Activated CD8-positive, alpha-beta T cell treated with anti-CD3 and anti-CD28 coated beads for 36 hours (primary cell): Measurements from ENCODE around the gene GABARAP. TPM values are rescaled to one million over a fixed set of nuclear protein-coding genes. Genes with fewer than 3 reads are reported as not detected.

Experiments
- ATAC-seq: fragments of 200-7000 bp; cut with Tn5 transposase; one replicate; pipeline ENCODE4 v1.10.0; 2021; ENCODE audit warnings: mild to moderate bottlenecking, moderate library complexity
- CTCF ChIA-PET: fragments of 350-600 bp; sonication (Branson Sonifier 250); formaldehyde crosslinking; loops from one replicate; lab custom pipeline; 2021; ENCODE audit warnings: antibody characterized with exemption; lab: Charles Lee
- POLR2A ChIA-PET: fragments of 350-600 bp; sonication (Branson Sonifier 250); formaldehyde crosslinking; loops from one replicate; lab custom pipeline; 2021; ENCODE audit warnings: antibody characterized with exemption; lab: Charles Lee
- DNase-seq: peaks from one replicate; pipeline ENCODE4 v3.0.0-alpha.2; 2020
- H3K27ac Mint-ChIP-seq: one replicate; pipeline ENCODE4 v1.8.0; 2021; ENCODE audit warnings: mild to moderate bottlenecking, mixed read lengths
- H3K27me3 Mint-ChIP-seq: one replicate; pipeline ENCODE4 v1.8.0; 2021; ENCODE audit warnings: mixed read lengths
- H3K36me3 Mint-ChIP-seq: one replicate; pipeline ENCODE4 v1.8.0; 2021; ENCODE audit warnings: low read depth, mixed read lengths
- H3K4me1 Mint-ChIP-seq: one replicate; pipeline ENCODE4 v1.8.0; 2021; ENCODE audit warnings: low read depth, mixed read lengths
- H3K4me3 Mint-ChIP-seq: one replicate; pipeline ENCODE4 v1.8.0; 2021; ENCODE audit warnings: mild to moderate bottlenecking, moderate library complexity, mixed read lengths
- H3K9me3 Mint-ChIP-seq: one replicate; pipeline ENCODE4 v1.8.0; 2021; ENCODE audit warnings: mixed read lengths
- intact Hi-C: fragments of 100-400 bp; cut with micrococcal nuclease; formaldehyde crosslinking; loops from one replicate; pipeline ENCODE4 v1.10.0; 2022
- total RNA-seq, 2 experiments: library from RNA; stranded (reverse); gene quantifications; one replicate each; pipeline ENCODE4 v1.2.3, GENCODE V29; 2021
- TF ChIP-seq, protein P1 (sequence below): fragments of 200-600 bp; IDR thresholded peaks from one replicate; pipeline ENCODE4 v1.8.0; 2022; ENCODE audit warnings: antibody characterized with exemption, mild to moderate bottlenecking

Gene GABARAP
- total RNA-seq, 2 experiments from 2014 or later = 104 to 118 TPM

DNA sequence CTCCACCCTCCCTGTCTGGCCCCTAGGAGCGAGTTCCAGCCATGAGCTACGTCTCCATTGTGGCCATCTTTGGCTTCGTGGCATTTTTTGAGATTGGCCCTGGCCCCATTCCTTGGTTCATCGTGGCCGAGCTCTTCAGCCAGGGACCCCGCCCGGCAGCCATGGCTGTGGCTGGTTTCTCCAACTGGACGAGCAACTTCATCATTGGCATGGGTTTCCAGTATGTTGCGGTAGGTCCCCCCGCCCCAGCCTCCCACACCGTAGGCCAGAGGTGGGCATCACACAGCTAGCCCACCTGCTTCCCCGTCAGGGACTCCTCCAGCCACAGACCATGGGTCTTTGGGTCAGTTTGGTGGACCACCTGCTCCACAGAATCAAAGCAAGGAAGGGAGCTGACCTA is 43.4 kb upstream of the GABARAP start:
- no peak for ATAC-seq
- Mint-ChIP-seq H3K27ac (no peak overlapping the region), H3K27me3 (peaks cover 19% of the 10 kb centered on the region), H3K9me3 (no peaks in the 10 kb centered on the region), H3K4me3 (no peak overlapping the region), H3K4me1 (peaks cover 18% of the 10 kb centered on the region), H3K36me3 (no peaks in the 10 kb centered on the region)
- intact Hi-C loops = no loop called here
- POLR2A ChIA-PET = interaction anchor here (0.5 to 1.9 kb wide), 2 partner anchors 11 to 29 kb away, joined by 3 to 11 read pairs; partner anchors contain the start of gene GPS2
- CTCF ChIA-PET = interaction anchor here (10.3 kb wide), 1 partner anchor 12 kb away, joined by 144 read pairs; no protein-coding TSS in a partner anchor
- DNase-seq = no peak
- TF ChIP-seq, protein P1, sequence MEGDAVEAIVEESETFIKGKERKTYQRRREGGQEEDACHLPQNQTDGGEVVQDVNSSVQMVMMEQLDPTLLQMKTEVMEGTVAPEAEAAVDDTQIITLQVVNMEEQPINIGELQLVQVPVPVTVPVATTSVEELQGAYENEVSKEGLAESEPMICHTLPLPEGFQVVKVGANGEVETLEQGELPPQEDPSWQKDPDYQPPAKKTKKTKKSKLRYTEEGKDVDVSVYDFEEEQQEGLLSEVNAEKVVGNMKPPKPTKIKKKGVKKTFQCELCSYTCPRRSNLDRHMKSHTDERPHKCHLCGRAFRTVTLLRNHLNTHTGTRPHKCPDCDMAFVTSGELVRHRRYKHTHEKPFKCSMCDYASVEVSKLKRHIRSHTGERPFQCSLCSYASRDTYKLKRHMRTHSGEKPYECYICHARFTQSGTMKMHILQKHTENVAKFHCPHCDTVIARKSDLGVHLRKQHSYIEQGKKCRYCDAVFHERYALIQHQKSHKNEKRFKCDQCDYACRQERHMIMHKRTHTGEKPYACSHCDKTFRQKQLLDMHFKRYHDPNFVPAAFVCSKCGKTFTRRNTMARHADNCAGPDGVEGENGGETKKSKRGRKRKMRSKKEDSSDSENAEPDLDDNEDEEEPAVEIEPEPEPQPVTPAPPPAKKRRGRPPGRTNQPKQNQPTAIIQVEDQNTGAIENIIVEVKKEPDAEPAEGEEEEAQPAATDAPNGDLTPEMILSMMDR = no peak

DNA sequence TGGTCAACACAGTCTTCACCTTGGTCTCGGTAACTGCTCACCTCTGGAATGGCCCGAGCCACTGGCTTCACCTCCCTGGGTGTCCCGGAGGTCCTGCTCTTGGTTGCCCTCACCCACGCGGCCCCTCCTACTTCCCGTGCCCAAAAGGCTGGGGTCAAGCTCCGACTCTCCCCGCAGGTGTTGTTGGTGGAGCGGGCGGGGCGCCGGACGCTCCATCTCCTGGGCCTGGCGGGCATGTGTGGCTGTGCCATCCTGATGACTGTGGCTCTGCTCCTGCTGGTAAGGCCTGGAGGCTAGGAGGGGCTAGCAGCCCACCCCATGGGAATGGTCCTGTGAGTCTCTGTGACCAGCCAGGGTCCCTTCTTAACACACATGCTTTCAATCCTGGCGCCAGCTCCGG is 42.7 kb upstream of the GABARAP start:
- H3K9me3 Mint-ChIP-seq = no peaks in the 10 kb centered on the region
- ChIA-PET CTCF (interaction anchor here (10.3 kb wide), 1 partner anchor 13 kb away, joined by 144 read pairs; no protein-coding TSS in a partner anchor), POLR2A (interaction anchor here (1.3 to 1.9 kb wide), 2 partner anchors 12 to 28 kb away, joined by 5 to 11 read pairs; no protein-coding TSS in a partner anchor)
- TF ChIP-seq, protein P1 = no peak
- no peaks in the 10 kb centered on the region for H3K36me3 Mint-ChIP-seq
- peaks cover 19% of the 10 kb centered on the region for H3K27me3 Mint-ChIP-seq
- H3K4me3 Mint-ChIP-seq = no peak overlapping the region
- intact Hi-C loops = no loop called here
- no peak overlapping the region for H3K27ac Mint-ChIP-seq
- DNase-seq (no peak), ATAC-seq (no peak)
- H3K4me1 Mint-ChIP-seq = peaks cover 19% of the 10 kb centered on the region

DNA sequence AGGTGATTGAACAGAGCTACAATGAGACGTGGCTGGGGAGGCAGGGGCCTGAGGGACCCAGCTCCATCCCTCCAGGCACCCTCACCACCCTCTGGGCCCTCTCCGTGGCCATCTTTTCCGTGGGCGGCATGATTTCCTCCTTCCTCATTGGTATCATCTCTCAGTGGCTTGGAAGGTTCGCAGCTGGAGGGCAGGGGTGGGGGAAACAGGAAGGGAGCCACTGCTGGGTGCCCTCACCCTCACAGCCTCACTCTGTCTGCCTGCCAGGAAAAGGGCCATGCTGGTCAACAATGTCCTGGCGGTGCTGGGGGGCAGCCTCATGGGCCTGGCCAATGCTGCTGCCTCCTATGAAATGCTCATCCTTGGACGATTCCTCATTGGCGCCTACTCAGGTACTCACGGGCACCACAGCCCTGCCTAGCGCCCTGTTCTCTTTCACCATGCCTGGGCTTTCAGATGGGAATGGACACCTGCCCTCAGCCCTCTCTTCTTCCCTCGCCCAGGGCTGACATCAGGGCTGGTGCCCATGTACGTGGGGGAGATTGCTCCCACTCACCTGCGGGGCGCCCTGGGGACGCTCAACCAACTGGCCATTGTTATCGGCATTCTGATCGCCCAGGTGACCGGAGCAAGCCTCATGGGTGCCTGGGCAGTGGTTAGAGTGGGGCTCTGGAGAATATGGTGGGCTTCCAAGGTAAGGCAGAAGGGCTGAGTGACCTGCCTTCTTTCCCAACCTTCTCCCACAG is 41.4 kb upstream of the GABARAP start:
- ChIA-PET CTCF (interaction anchor here (1.0 to 10.3 kb wide), 2 partner anchors 15 to 277 kb away, joined by 3 to 144 read pairs; no protein-coding TSS in a partner anchor), POLR2A (interaction anchor here (0.9 to 1.3 kb wide), 3 partner anchors 12 to 46 kb away, joined by 3 to 5 read pairs (median 5); no protein-coding TSS in a partner anchor)
- Mint-ChIP-seq H3K27me3 (peaks cover 19% of the 10 kb centered on the region), H3K9me3 (no peaks in the 10 kb centered on the region), H3K36me3 (no peaks in the 10 kb centered on the region), H3K27ac (no peak overlapping the region), H3K4me3 (no peak overlapping the region), H3K4me1 (peaks cover 19% of the 10 kb centered on the region)
- no peak for DNase-seq
- no peak for ATAC-seq
- intact Hi-C loops = no loop called here
- TF ChIP-seq, protein P1 = no peak

DNA sequence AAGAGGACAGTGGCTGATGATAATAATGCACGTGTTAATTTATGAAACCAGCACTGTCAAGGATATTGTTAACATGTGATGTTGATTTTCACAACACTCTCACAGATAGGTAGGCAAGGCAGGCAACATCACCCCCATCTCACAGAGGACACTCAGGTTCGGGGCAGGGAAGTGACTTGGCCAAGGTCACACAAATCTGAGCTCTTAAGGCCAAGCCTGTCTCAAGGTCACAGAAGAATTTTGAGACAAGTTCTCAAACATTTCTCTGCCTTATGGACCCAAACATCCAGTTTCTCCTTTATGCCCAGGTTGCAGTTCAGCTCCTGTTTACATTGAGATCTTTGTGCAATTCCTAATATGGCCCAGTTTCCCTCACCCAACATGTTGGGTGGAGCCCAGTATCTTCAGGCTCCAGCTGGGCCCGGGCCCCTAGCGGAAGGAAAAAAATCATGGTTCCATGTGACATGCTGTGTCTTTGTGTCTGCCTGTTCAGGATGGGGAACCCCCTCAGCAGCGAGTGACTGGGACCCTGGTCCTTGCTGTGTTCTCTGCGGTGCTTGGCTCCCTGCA is 40.6 kb upstream of the GABARAP start:
- peaks cover 16% of the 10 kb centered on the region for H3K27me3 Mint-ChIP-seq
- ATAC-seq (no peak), DNase-seq (no peak)
- H3K27ac Mint-ChIP-seq = no peak overlapping the region
- no peaks in the 10 kb centered on the region for H3K9me3 Mint-ChIP-seq
- H3K36me3 Mint-ChIP-seq = no peaks in the 10 kb centered on the region
- ChIA-PET POLR2A (interaction anchor here (0.7 to 2.6 kb wide), 10 partner anchors 9 to 404 kb away, joined by 3 to 15 read pairs (median 4); partner anchors contain the start of genes GPS2 and TP53), CTCF (interaction anchor here (0.9 to 10.3 kb wide), 4 partner anchors 9 to 73 kb away, joined by 3 to 144 read pairs (median 9); no protein-coding TSS in a partner anchor)
- H3K4me1 Mint-ChIP-seq = peaks cover 19% of the 10 kb centered on the region
- TF ChIP-seq, protein P1 = no peak
- peak overlapping the region; percentile 24 for H3K4me3 Mint-ChIP-seq
- intact Hi-C loops = no loop called here
